HG03521 (cell line): Measurements from ENCODE around the gene DPYSL5.

ENCODE experiments used
- ATAC-seq: cut with Tn5 transposase; IDR thresholded peaks from one replicate; pipeline ENCODE4 v1.9.1; 2021; ENCODE audit warnings: mild to moderate bottlenecking, moderate library complexity; ENCODE audit not compliant: unreplicated experiment

DPYSL5 gene

GRCh38 chr2:26986576-26986975 lies 138.6 kb downstream of the DPYSL5 start:
- ATAC-seq, result no peak

- no peak for ATAC-seq
These were observed 140.3 kb downstream of the DPYSL5 start for GRCh38 chr2:26988058-26988860.

DNA sequence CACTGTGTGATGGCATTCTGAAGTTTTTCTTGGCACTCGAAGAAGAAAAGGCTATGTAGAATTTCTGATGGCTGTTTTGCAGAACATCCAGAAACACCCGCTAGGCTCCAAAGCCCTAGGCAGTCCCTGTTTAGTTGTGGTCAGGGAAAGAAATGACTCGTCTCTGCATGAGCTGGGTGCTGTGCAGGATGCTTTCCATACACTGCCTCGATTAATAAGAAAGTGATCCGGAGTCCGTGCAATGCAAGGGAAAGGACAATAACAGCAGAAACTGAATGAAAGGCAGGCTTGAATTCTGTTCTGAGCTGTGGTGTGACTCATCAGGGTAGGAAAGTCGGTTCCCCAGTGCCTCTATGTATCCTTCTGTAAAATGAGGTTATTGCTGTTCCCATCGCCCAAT lies 141.2 kb downstream of the DPYSL5 start:
- ATAC-seq, result no peak

GRCh38 chr2:26991717-26992116 lies 143.8 kb downstream of the DPYSL5 start:
- ATAC-seq, result no peak

DNA sequence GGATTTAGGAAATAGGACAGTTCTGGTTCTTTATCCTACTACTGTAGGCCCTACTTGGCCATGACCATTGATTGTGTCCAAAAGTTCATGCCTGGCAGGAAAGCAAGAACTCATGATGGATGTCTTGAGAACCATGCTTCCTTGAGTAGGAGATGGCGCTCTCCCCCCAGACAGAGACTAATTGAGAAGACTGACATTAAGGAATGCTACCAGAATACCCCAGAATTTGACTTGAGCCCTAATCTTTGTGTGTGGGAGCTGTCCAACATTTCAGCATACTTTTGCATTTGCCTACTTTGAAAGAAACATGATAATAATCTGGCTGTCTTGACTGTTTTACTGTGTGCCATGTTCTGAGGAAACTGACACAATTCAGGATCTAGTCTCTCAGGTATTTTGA lies 145.8 kb downstream of the DPYSL5 start:
- ATAC-seq, result no peak

- ATAC-seq, result no peak
These were observed 147.1 kb downstream of the DPYSL5 start for GRCh38 chr2:26994983-26995382.

DNA sequence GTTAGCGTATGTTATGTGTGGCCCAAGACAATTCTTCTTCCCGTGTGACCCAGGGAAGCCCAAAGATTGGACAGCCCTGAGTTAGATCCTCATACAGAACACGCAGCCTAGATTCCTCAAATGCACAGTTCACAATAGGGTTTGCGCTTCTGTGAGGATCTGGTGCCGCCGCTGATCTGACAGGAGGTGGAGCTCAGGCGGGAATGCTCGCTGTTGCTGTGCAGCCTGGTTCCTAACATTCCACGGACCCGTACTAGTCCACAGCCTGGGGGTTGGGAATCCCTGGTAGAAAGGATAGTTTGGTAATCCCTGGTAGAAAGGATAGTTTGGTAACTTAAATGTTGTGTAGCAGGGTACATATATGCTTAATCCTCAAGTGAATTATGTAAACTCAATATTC lies 149.5 kb downstream of the DPYSL5 start:
- no peak for ATAC-seq

DNA sequence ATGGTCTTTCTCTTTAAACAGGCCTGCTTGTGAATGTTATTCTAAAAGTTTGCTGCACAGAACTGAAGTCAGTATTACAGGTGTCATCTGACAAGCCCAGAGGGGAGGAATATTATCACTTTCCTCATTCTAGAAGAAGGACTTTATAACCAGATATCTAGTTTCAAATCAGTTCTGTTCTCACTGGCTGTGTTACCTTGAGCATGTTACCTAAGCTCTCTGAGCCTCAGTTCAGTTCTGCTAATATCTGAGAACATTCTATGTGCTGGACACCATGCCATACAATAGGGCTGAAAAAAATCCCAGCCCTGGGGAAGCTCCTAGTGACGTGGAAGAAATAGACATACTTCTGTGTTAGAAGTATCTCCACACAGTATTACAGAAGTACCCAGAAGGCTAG lies 150.4 kb downstream of the DPYSL5 start:
- no peak for ATAC-seq
